Hepatocyte (in vitro differentiated cells): ENCODE results near the gene ST6GALNAC4.

Experiments
- EZH2 ChIP-seq: fragments of 200-600 bp; sonication (generic); IDR thresholded peaks from 2 replicates; pipeline ENCODE4 v1.6.1; 2016; ENCODE audit warnings: antibody characterized with exemption, mild to moderate bottlenecking, borderline replicate concordance
- EZH2phosphoT487 ChIP-seq: fragments of 200-600 bp; sonication (generic); IDR thresholded peaks from one replicate; pipeline ENCODE4 v1.6.1; 2018; ENCODE audit warnings: antibody characterized with exemption, mild to moderate bottlenecking, low read depth, moderate library complexity; ENCODE audit not compliant: unreplicated experiment, severe bottlenecking
- TF ChIP-seq, protein P1 (sequence below): fragments of 200-600 bp; sonication (generic); IDR thresholded peaks from 2 replicates; pipeline ENCODE4 v1.5.1; 2016; ENCODE audit warnings: antibody characterized with exemption, mild to moderate bottlenecking; ENCODE audit not compliant: poor library complexity

DNA sequence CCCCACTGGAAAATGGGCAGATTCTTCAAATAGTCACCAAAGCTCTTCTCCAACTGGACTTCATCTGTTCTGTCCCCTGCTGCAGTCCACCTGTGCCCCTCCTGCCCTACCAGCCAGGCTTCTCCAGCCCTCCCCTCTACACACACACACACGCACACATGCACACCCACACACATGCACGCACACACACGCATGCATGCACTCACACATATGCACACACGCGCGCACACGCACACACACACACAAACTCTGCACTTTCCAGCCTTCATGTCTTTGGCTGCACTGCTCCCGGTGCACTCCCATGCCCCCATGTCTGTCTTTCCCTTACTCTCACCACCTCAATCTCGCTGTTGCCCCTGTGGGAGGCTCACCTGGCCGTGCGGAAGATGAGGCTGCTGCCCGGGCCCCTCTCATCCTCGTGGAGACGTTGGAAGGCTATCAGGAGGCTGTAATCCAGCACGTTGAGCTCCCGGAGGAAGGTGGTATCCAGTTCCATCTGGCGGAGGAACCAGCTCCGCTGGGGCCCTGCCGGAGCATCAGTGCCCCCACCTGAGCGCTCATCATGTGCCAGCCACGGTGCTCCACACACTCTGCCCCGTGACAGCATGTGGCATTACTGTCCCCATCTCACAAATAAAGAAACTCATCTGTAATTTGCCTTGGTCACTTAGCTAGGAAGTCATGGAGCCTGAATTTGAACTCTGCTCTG is 8.0 kb upstream of the ST6GALNAC4 start:
- TF ChIP-seq, protein P1, sequence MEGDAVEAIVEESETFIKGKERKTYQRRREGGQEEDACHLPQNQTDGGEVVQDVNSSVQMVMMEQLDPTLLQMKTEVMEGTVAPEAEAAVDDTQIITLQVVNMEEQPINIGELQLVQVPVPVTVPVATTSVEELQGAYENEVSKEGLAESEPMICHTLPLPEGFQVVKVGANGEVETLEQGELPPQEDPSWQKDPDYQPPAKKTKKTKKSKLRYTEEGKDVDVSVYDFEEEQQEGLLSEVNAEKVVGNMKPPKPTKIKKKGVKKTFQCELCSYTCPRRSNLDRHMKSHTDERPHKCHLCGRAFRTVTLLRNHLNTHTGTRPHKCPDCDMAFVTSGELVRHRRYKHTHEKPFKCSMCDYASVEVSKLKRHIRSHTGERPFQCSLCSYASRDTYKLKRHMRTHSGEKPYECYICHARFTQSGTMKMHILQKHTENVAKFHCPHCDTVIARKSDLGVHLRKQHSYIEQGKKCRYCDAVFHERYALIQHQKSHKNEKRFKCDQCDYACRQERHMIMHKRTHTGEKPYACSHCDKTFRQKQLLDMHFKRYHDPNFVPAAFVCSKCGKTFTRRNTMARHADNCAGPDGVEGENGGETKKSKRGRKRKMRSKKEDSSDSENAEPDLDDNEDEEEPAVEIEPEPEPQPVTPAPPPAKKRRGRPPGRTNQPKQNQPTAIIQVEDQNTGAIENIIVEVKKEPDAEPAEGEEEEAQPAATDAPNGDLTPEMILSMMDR: no peak
- TF ChIP-seq EZH2 (no peak), EZH2phosphoT487 (no peak)
